ENCODE results near the gene EIF2S3. TPM values are rescaled to one million over a fixed set of nuclear protein-coding genes. Genes with fewer than 3 reads are reported as not detected.

EIF2S3 gene
- total RNA-seq, 6 experiments from 2014 or later, result 55.1 to 81.1 (median 59.7) TPM

GRCh38 chrX:24097741-24098260 lies 43.0 kb downstream of the EIF2S3 start:
- H3K4me1 ChIP-seq, result no peaks in the 10 kb centered on the region
- no peak overlapping the region for H3K27ac ChIP-seq
- H3K36me3 ChIP-seq, result no peaks in the 10 kb centered on the region
- no peak for ATAC-seq
- WGBS (ENCODE audit: insufficient coverage, low coverage, low lambda C conversion rate, missing lambda C conversion rate), result 27% methylated on average over 1 of the region's 1 CpG
- intact Hi-C loops (cut with DNase I), result no loop called here
- no peak overlapping the region for H3K4me3 ChIP-seq
- no peaks in the 10 kb centered on the region for H3K27me3 ChIP-seq
- no peak for TF ChIP-seq CTCF (IDR thresholded peaks at IDR 0.05)
- no peak for TF ChIP-seq POLR2A (IDR thresholded peaks at IDR 0.05)
- no peaks in the 10 kb centered on the region for H3K9me3 ChIP-seq
- DNase-seq, result no peak

GRCh38 chrX:24098932-24099331 lies 44.2 kb downstream of the EIF2S3 start:
- no peak for TF ChIP-seq POLR2A (IDR thresholded peaks at IDR 0.05)
- no peak for TF ChIP-seq CTCF (IDR thresholded peaks at IDR 0.05)
- no peaks in the 10 kb centered on the region for H3K36me3 ChIP-seq

GRCh38 chrX:24099394-24099793 lies 44.6 kb downstream of the EIF2S3 start:
- no peak overlapping the region for H3K27ac ChIP-seq
- no peaks in the 10 kb centered on the region for H3K9me3 ChIP-seq
- intact Hi-C loops (cut with DNase I), result no loop called here
- H3K27me3 ChIP-seq, result no peaks in the 10 kb centered on the region
- H3K4me3 ChIP-seq, result no peak overlapping the region
- H3K36me3 ChIP-seq, result no peaks in the 10 kb centered on the region
- TF ChIP-seq POLR2A (IDR thresholded peaks at IDR 0.05) (no peak), CTCF (IDR thresholded peaks at IDR 0.05) (no peak)
- ATAC-seq (no peak), DNase-seq (no peak)
- 81% methylated on average over 6 of the region's 6 CpGs for WGBS (ENCODE audit: insufficient coverage, low coverage, low lambda C conversion rate, missing lambda C conversion rate)
- no peaks in the 10 kb centered on the region for H3K4me1 ChIP-seq

More at GRCh38 chrX:24098932-24099331, 44.2 kb downstream of the EIF2S3 start:
- Histone ChIP-seq H3K27me3 (no peaks in the 10 kb centered on the region), H3K9me3 (no peaks in the 10 kb centered on the region), H3K27ac (no peak overlapping the region), H3K4me1 (no peaks in the 10 kb centered on the region), H3K4me3 (no peak overlapping the region)
- DNase-seq (no peak), ATAC-seq (no peak)
- intact Hi-C loops (cut with DNase I), result no loop called here
- WGBS (ENCODE audit: insufficient coverage, low coverage, low lambda C conversion rate, missing lambda C conversion rate), result 80% methylated on average over 1 of the region's 1 CpG

GRCh38 chrX:24100713-24101112 lies 46.0 kb downstream of the EIF2S3 start:
- no peak for DNase-seq

More at GRCh38 chrX:24100713-24101112, 46.0 kb downstream of the EIF2S3 start:
- no peaks in the 10 kb centered on the region for H3K36me3 ChIP-seq
- no peak overlapping the region for H3K27ac ChIP-seq
- ATAC-seq, result no peak
- 57% methylated on average over 2 of the region's 2 CpGs for WGBS (ENCODE audit: insufficient coverage, low coverage, low lambda C conversion rate, missing lambda C conversion rate)
- no peaks in the 10 kb centered on the region for H3K9me3 ChIP-seq
- no peaks in the 10 kb centered on the region for H3K4me1 ChIP-seq
- TF ChIP-seq CTCF (IDR thresholded peaks at IDR 0.05) (no peak), POLR2A (IDR thresholded peaks at IDR 0.05) (no peak)
- no peak overlapping the region for H3K4me3 ChIP-seq
- intact Hi-C loops (cut with DNase I), result no loop called here
- no peaks in the 10 kb centered on the region for H3K27me3 ChIP-seq

Measured in right lobe of liver (tissue), 6 donors.